Adrenal gland (tissue), 5 donors: ENCODE data around the gene SUFU.

Source experiments
- POLR2A ChIP-seq, 2 donors: fragments of 450-650 bp; IDR thresholded peaks; one replicate each; pipeline ENCODE4 v1.6.1; 2017; ENCODE audit warnings: antibody characterized with exemption in 2 of 2, mild to moderate bottlenecking in 2 of 2, moderate library complexity in 1 of 2
- TF ChIP-seq, protein P1 (sequence below), 6 experiments: fragments of 450-650 bp in 4 of 6; fragments of 200-600 bp in 2 of 6; sonication (generic) in 1 of 6; IDR thresholded peaks; 1 replicate in 5 of 6; 2 replicates in 1 of 6; pipeline versions ENCODE4 v1.5.1 to v1.8.0; 2016 to 2021; ENCODE audit warnings: antibody characterized with exemption in 6 of 6, mild to moderate bottlenecking in 2 of 6, moderate library complexity in 1 of 6
- donor health status: DM: no; HTN: no; CAD: no.

DNA sequence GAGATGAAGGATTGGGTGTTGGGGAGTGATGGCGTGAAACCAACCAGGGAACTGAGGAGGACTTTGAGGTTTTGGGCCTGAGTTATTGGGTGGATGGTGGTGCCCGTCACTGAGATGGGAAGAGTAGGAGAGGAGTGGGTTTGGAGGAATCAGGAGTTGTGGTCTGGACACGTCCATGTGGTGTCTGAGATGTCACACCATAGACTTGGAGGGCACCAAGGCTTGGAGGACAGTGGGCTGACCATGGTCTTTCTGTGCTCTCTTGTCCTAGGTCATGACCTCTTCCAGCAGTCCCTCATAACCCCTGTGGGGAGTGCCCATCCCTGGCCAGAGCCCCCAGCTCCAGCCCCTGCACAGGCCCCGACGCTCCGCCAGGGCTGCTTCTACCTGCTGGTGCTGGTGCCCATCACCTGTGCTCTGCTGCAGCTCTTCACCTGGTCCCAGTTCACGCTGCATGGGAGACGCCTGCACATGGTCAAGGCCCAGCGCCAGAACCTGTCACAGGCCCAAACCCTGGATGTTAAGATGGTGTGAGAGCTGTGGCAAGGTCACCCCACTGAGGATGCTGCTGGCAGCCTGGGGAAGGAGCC, 28.2 kb upstream of the SUFU start:
- TF ChIP-seq, protein P1, sequence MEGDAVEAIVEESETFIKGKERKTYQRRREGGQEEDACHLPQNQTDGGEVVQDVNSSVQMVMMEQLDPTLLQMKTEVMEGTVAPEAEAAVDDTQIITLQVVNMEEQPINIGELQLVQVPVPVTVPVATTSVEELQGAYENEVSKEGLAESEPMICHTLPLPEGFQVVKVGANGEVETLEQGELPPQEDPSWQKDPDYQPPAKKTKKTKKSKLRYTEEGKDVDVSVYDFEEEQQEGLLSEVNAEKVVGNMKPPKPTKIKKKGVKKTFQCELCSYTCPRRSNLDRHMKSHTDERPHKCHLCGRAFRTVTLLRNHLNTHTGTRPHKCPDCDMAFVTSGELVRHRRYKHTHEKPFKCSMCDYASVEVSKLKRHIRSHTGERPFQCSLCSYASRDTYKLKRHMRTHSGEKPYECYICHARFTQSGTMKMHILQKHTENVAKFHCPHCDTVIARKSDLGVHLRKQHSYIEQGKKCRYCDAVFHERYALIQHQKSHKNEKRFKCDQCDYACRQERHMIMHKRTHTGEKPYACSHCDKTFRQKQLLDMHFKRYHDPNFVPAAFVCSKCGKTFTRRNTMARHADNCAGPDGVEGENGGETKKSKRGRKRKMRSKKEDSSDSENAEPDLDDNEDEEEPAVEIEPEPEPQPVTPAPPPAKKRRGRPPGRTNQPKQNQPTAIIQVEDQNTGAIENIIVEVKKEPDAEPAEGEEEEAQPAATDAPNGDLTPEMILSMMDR (IDR thresholded peaks at IDR 0.05): no peak
- TF ChIP-seq POLR2A (IDR thresholded peaks at IDR 0.05): no peak
